ENCODE measurements around the gene MTREX. TPM values are rescaled to one million over a fixed set of nuclear protein-coding genes. Genes with fewer than 3 reads are reported as not detected.

The MTREX gene
- total and polyA plus RNA-seq, 10 of the 15 experiments (the other 5 are each of a cell fraction or from before 2014, with no cell fraction given): 20.1 to 102 (median 49.0) TPM

GRCh38 chr5:55409775-55410174 lies 102.0 kb downstream of the MTREX start:
- H3K9ac ChIP-seq (ENCODE audit: control insufficient read depth, insufficient read depth, low read length): no peak overlapping the region
- no peaks in the 10 kb centered on the region; the same call in 1 of the 2 replicates for H3K4me1 ChIP-seq (ENCODE audit: control insufficient read depth, insufficient read depth, low read length)
- WGBS (ENCODE audit: insufficient coverage, insufficient replicate concordance, low lambda C conversion rate, missing lambda C conversion rate): 100% methylated on average over 1 of the region's 1 CpG
- in situ Hi-C loops (cut with MboI) (no loop called here), intact Hi-C loops (cut with micrococcal nuclease; ENCODE audit: unreplicated experiment) (no loop called here)
- no peaks in the 10 kb centered on the region for H3K27me3 ChIP-seq (replicated peaks in 1 of 2; ENCODE audit: control insufficient read depth in 2 of 2, insufficient read depth in 2 of 2, low read length in 1 of 2)
- ATAC-seq: no peak
- peaks cover 4 to 14% of the 10 kb centered on the region in 2 experiments for H3K36me3 ChIP-seq (ENCODE audit: control insufficient read depth in 2 of 2, insufficient read depth in 2 of 2, low read length in 1 of 2)
- ChIA-PET SMC1A (ENCODE audit: uncharacterized antibody, unreplicated experiment) (interaction anchor here (1.4 kb wide), 1 partner anchor 9 kb away, joined by 5 read pairs; no protein-coding TSS in a partner anchor), RAD21 (ENCODE audit: unreplicated experiment) (no interaction called here), CTCF (interaction anchor here (1.1 kb wide), 1 partner anchor 282 kb away, joined by 4 read pairs; no protein-coding TSS in a partner anchor), POLR2A (no interaction called here)
- no peaks in the 10 kb centered on the region; the same call in 2 of the 3 replicates for H3K9me3 ChIP-seq (replicated peaks; ENCODE audit: control insufficient read depth, insufficient read depth, low read length)
- TF ChIP-seq CBFB (IDR thresholded peaks at IDR 0.05; ENCODE audit: low read depth): no peak
- FAIRE-seq: no peak
- no peak overlapping the region for H3K4me2 ChIP-seq (ENCODE audit: control insufficient read depth, insufficient read depth)
- H3K79me2 ChIP-seq (ENCODE audit: control insufficient read depth, insufficient read depth, low read length): no peaks in the 10 kb centered on the region
- no peak overlapping the region for H2AFZ ChIP-seq (ENCODE audit: control insufficient read depth, low read depth, low read length)
- BruUV-seq (replicated peaks): no TSS peak
- H4K20me1 ChIP-seq (ENCODE audit: control insufficient read depth, insufficient read depth): no peaks in the 10 kb centered on the region
- H3K27ac ChIP-seq (ENCODE audit: control insufficient read depth, insufficient read depth): no peak overlapping the region
- no peak for DNase-seq (ENCODE audit: low read depth, low spot score)
- no peak overlapping the region for H3K4me3 ChIP-seq

GRCh38 chr5:55410845-55411244 lies 103.1 kb downstream of the MTREX start:
- TF ChIP-seq RUNX3 (IDR thresholded peaks at IDR 0.05; ENCODE audit: low read length) (0 out of 2 replicates have a peak, but pooled peaks have one; percentile 32), IKZF2 (IDR thresholded peaks at IDR 0.05) (peak in 1 of 2 experiments; percentile 25; a peak in 1 of 4 replicates), SPI1 (IDR thresholded peaks at IDR 0.05; ENCODE audit: borderline replicate concordance, insufficient read depth, low read depth, low read length) (peak; percentile 72), PAX5 (IDR thresholded peaks at IDR 0.05; ENCODE audit: borderline replicate concordance, low read depth, low read length) (no peak), ZBED1 (IDR thresholded peaks at IDR 0.05; ENCODE audit: borderline replicate concordance) (no peak), NBN (IDR thresholded peaks at IDR 0.05) (no peak), JUNB (IDR thresholded peaks at IDR 0.05) (peak; percentile 25; the same call in 1 of the 2 replicates)
- TF ChIP-seq, protein P1, sequence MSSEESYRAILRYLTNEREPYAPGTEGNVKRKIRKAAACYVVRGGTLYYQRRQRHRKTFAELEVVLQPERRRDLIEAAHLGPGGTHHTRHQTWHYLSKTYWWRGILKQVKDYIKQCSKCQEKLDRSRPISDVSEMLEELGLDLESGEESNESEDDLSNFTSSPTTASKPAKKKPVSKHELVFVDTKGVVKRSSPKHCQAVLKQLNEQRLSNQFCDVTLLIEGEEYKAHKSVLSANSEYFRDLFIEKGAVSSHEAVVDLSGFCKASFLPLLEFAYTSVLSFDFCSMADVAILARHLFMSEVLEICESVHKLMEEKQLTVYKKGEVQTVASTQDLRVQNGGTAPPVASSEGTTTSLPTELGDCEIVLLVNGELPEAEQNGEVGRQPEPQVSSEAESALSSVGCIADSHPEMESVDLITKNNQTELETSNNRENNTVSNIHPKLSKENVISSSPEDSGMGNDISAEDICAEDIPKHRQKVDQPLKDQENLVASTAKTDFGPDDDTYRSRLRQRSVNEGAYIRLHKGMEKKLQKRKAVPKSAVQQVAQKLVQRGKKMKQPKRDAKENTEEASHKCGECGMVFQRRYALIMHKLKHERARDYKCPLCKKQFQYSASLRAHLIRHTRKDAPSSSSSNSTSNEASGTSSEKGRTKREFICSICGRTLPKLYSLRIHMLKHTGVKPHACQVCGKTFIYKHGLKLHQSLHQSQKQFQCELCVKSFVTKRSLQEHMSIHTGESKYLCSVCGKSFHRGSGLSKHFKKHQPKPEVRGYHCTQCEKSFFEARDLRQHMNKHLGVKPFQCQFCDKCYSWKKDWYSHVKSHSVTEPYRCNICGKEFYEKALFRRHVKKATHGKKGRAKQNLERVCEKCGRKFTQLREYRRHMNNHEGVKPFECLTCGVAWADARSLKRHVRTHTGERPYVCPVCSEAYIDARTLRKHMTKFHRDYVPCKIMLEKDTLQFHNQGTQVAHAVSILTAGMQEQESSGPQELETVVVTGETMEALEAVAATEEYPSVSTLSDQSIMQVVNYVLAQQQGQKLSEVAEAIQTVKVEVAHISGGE (CRISPR knock-in tag; IDR thresholded peaks at IDR 0.05): no peak
- TF ChIP-seq, protein P2, sequence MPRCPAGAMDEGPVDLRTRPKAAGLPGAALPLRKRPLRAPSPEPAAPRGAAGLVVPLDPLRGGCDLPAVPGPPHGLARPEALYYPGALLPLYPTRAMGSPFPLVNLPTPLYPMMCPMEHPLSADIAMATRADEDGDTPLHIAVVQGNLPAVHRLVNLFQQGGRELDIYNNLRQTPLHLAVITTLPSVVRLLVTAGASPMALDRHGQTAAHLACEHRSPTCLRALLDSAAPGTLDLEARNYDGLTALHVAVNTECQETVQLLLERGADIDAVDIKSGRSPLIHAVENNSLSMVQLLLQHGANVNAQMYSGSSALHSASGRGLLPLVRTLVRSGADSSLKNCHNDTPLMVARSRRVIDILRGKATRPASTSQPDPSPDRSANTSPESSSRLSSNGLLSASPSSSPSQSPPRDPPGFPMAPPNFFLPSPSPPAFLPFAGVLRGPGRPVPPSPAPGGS (IDR thresholded peaks at IDR 0.05; ENCODE audit: borderline replicate concordance, insufficient read depth, low read depth, low read length, poor library complexity, severe bottlenecking): no peak
- TF ChIP-seq, protein P3, sequence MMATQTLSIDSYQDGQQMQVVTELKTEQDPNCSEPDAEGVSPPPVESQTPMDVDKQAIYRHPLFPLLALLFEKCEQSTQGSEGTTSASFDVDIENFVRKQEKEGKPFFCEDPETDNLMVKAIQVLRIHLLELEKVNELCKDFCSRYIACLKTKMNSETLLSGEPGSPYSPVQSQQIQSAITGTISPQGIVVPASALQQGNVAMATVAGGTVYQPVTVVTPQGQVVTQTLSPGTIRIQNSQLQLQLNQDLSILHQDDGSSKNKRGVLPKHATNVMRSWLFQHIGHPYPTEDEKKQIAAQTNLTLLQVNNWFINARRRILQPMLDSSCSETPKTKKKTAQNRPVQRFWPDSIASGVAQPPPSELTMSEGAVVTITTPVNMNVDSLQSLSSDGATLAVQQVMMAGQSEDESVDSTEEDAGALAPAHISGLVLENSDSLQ (IDR thresholded peaks at IDR 0.05): no peak
- Histone ChIP-seq H3K79me2 (ENCODE audit: control insufficient read depth, insufficient read depth, low read length) (no peaks in the 10 kb centered on the region), H4K20me1 (ENCODE audit: control insufficient read depth, insufficient read depth) (no peaks in the 10 kb centered on the region), H3K4me1 (ENCODE audit: control insufficient read depth, insufficient read depth, low read length) (no peaks in the 10 kb centered on the region; the same call in 1 of the 2 replicates), H3K4me3 (no peak overlapping the region), H2AFZ (ENCODE audit: control insufficient read depth, low read depth, low read length) (no peak overlapping the region), H3K27ac (ENCODE audit: control insufficient read depth, insufficient read depth) (no peak overlapping the region), H3K27me3 (replicated peaks in 1 of 2; ENCODE audit: control insufficient read depth in 2 of 2, insufficient read depth in 2 of 2, low read length in 1 of 2) (no peaks in the 10 kb centered on the region), H3K4me2 (ENCODE audit: control insufficient read depth, insufficient read depth) (no peak overlapping the region), H3K36me3 (ENCODE audit: control insufficient read depth in 2 of 2, insufficient read depth in 2 of 2, low read length in 1 of 2) (peaks cover 4 to 14% of the 10 kb centered on the region in 2 experiments), H3K9me3 (replicated peaks; ENCODE audit: control insufficient read depth, insufficient read depth, low read length) (no peaks in the 10 kb centered on the region; the same call in 2 of the 3 replicates), H3K9ac (ENCODE audit: control insufficient read depth, insufficient read depth, low read length) (no peak overlapping the region)
- FAIRE-seq (no peak), ATAC-seq (peak; percentile 77), DNase-seq (ENCODE audit: low read depth, low spot score) (peak; percentile 20)
- WGBS (ENCODE audit: insufficient coverage, insufficient replicate concordance, low lambda C conversion rate, missing lambda C conversion rate): 3% methylated on average over 3 of the region's 3 CpGs
- BruUV-seq (replicated peaks): no TSS peak
- RAD21 ChIA-PET (ENCODE audit: unreplicated experiment): interaction anchor here (1.2 kb wide), 1 partner anchor 281 kb away, joined by 3 read pairs; no protein-coding TSS in a partner anchor
- POLR2A ChIA-PET: no interaction called here
- in situ Hi-C loops (cut with MboI) (no loop called here), intact Hi-C loops (cut with micrococcal nuclease; ENCODE audit: unreplicated experiment) (no loop called here)
- SMC1A ChIA-PET (ENCODE audit: uncharacterized antibody, unreplicated experiment): interaction anchor here (0.7 kb wide), 1 partner anchor 10 kb away, joined by 3 read pairs; no protein-coding TSS in a partner anchor
- CTCF ChIA-PET: no interaction called here
